ENCODE results near the gene MARVELD3.
"Not testable (repeated sequence)": the region's sequence is repeated elsewhere in the genome, so short reads cannot be mapped to it uniquely, and the experiment has no call there.

The MARVELD3 gene

DNA sequence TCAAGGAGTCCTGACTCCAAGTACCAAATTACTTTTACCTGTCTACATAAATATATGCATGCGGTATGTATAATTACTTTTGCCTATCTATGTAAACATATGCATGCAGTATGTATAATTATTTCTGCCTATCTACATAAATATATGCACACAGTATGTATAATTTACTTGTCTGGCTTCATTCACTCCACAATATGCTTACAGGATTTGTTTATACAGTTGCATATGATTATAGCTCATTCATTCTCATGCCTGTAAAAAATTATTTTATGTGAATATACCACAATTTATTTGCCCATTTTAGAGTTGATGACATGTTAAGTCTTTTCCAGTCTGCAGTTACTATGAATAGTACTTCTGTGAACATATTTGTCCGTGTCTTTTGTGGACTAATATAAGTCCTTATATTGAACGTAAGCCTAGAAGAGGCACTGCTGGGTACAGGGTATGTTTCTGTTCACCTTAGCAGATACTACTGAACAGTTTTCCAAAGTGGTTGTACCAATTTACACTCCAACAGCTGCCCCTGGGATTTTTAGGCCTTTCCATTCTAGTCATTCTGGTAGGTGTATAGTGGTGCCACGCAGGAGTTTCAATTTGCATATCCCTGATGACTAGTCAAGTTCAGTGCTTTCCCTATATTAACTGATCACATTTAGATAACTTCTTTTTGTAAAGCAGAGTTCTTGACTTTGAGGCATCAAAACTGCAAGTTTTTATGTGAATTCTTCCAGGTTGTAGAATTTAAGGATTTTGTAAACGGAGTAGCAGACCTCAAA, 47.0 kb downstream of the MARVELD3 start:
- DNase-seq = no peak

DNA sequence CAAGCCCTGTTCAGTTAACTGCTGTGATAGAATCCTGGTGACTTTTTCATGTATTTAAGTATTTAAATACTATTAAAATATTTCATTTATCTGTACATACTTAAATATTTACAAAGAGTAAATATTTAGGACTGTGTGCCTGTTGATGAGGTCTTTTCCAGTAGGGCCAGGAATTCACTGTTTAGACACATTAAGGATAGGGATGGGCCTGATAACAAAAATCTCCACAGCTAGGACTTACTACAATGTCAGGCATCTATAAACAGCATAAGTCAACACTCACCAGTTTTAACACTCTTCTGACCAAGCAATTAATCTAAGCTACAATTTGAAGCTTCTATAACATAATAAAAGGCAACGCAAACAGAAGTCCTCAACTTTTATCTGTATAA, 47.6 kb downstream of the MARVELD3 start:
- no peak for DNase-seq

DNA sequence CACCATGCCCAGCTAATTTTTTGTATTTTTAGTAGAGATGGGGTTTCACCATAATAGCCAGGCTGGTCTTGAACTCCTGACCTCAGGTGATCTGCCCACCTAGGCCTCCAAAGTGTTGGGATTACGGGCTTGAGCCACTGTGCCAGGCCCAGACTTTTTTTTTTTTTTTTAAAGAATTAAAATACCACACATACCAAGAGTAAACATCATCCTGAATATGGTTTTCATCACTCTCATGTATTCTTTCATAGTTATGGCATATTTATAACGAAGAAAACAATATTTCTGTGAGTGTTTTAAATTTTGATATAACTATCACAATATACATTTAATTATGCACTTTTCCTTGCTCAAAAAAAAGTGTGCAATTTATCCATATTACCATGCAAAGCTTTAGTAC, 48.2 kb downstream of the MARVELD3 start:
- no peak for DNase-seq

DNA sequence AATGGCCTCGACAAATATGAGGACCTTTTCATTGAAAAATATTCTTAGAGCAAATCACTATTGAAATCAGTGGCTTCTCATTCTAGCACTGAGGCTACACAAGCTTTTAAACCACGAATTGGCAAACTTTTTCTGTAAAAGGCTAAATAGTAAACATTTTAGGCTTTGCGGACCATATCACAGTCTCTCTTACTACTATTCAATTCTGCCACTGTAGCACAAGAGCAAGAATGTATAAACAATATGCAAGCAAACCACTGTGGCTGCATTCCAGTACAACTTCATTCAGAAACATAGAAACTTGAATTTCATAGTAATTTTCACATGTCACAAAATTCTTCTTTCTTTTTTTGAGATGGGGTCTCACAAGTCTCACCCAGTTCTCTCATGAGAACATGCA, 49.4 kb downstream of the MARVELD3 start:
- no peak for DNase-seq

DNA sequence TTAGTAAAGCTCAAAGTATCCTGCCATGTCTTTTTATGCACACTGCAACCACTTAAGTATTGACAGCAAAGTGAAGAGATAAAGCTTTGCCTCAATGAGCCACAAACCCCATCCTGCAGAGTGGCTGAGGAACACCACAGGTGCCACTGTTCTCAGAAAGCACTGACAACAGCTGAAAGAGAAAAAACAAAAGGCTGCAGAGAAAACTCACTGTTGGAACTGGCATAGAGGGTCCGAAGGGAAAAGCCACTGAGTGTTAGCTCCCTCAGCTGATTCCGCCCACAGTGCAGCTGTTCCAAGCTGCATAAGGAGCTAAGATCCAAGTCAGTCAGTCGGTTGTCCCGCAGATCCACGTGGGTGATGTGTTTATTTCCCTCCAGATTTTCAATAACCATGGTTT, 50.3 kb downstream of the MARVELD3 start:
- no peak for DNase-seq

DNA sequence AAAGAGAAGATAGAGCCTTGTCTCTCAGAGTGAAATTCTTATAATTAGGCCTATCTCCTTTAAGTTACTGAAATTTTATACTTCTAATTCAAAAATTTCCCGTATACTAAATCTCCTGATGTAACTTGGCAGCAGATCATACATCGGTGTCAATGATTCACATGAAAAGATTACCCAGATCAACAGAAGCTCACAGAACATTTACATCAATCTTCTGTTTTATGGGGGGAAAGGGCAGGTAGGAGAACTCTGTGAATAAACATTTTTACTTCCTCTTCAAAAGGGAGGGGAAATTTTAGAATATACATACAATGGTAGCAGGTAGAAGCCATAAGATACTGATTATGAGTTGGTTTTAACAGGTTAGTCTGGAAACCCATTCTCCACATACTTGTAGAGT, 55.4 kb downstream of the MARVELD3 start:
- DNase-seq = no peak

DNA sequence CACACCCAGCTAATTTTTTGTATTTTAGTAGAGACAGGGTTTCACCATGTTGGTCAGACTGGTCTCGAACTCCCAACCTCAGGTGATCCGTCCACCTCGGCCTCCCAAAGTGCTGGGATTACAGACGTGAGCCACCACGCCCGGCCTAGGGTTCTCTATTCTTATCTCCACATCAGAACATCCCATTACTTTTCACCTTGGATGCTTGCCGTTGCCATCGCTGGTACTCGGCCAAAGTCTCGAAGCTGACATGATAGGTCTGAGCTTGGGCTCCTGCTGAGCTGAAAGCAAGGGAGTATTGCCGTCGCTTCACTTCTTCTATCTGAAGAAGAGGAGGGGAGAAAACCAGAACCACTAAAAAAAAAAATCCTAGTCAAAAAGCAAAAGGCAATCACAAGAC, 58.3 kb downstream of the MARVELD3 start:
- DNase-seq = not testable (repeated sequence)

Measured in AML-193 (cell line).